HG02798 (cell line): ENCODE data around the gene CXorf65.

Experiments
- ATAC-seq: cut with Tn5 transposase; IDR thresholded peaks from one replicate; pipeline ENCODE4 v1.9.1; 2021; ENCODE audit warnings: mild to moderate bottlenecking; ENCODE audit not compliant: unreplicated experiment, poor library complexity

The CXorf65 gene

DNA sequence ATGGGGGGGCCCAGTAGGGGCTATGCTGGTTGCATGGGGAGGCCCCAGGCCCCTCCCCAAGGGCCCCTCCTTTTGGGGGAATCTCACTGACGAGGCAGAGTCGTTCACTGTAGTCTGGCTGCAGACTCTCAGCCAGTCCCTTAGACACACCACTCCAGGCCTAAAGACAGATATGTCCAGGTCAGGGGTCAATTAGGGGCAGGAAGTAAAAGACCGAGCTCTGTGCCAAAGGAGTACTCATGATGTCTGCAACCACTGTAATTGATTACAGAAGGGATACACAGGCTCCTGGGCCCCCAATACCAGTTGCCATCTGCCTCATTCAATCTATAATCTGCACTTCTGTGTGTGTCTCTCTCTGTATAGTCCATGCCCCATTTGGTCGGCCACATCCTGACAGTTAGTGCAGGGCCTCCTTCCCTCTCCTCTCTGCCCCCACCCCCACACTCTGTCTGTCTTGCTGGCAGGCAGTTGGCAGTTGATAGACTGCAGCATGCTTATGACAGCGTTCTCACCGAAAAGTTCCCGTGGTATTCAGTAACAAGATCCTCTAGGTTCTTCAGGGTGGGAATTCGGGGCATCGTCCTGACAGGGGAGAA lies 1.3 kb upstream of the CXorf65 start:
- ATAC-seq: no peak

DNA sequence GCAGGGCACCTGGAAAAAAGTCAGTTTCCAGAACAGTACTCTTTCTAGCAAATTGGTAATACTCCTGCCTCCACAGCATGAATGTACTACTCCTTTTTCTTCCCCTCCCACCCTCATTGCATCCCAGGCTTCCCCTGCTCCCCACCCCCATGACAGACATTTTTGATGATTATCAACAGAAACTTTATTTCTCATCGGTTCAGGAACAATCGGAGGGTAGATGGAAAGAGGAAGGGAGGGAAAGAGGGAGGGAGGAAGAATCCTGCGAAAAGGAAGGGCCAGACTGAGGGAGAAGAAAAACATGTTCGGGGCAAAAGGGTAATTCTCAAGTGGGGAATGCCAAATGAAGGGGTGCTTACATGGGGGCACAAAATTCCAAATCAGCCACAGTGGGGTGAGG lies 705 bp upstream of the CXorf65 start:
- ATAC-seq: no peak

DNA sequence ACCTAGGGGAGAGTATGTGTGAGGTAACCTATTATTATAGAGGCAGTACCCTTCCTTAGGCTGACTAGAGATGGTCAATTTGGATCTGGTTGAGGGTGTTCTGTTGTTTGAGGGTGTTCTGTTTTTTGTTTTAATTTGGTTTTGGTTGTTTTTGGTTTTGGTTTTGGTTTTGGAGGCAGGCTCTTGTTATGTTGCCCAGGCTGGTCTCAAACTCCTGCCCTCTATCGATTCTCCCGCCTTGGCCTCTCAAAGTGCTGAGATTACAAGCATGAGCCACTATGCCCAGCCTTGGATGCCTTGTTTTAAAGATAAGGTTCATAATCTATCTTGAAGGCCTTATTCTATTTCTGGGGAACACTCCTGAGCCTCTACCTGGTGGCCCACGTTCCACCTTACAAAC lies 912 bp downstream of the CXorf65 start:
- ATAC-seq: no peak

DNA sequence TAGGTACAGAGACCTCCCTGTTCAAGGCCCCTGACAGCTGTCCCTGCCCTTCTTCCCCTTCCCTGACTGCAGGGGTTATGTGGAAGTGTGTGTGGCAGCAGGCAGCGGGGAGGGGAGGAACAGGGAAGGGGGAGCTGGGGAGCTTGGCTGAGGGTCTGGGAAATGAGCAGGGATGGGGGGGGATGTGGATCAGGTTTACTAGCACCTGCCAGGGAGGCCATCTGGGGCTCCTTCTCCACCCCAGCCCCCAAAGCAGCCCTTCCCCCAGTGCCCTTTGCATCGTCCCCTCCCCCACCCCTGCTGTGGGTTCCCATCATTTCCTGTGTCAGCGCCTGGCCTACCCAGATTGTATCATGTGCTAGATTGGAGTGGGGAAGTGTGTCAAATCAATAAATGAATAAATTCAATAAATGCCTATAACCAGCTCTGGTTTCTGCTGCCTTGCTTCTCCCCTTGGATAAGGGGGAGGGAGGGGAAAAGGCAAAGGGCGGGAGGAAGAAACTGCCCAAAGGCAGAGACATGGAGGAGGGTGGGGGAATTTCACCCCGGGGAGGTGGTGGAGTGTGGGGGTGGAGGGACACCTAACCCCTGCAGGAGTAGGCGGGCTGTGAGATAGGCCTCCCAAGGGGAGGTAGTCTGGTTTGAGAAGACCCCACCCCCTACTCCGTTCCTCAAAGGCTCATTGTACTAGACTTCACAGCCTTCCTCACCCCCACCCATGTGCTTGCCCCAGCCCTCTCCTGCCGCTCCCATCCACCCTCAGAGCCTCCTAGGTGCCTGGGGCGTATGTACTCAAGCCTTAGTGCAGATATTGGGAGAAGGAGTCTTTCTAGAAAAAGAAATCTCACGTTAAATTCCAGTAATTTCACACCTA lies 3.2 kb downstream of the CXorf65 start:
- ATAC-seq: no peak

DNA sequence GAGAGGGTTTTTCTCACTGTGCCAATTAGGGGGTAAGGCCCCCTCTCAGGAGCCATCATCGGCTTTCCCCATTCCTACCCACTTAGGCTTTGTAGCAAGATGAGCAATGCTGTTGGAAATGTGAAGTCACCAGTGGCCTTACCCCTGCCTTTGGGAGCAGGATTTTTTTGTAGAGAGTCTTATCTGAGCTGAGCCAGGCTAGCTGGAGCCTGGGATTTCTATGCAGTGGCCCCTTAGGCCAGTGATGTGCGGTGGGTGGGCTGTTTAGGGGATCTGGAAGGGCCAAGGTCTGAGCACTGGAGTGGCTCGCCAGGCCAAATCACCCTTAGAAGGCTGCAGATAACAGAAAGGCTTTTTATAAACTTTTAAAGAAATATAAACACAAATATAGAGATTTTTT lies 4.2 kb downstream of the CXorf65 start:
- ATAC-seq: no peak

DNA sequence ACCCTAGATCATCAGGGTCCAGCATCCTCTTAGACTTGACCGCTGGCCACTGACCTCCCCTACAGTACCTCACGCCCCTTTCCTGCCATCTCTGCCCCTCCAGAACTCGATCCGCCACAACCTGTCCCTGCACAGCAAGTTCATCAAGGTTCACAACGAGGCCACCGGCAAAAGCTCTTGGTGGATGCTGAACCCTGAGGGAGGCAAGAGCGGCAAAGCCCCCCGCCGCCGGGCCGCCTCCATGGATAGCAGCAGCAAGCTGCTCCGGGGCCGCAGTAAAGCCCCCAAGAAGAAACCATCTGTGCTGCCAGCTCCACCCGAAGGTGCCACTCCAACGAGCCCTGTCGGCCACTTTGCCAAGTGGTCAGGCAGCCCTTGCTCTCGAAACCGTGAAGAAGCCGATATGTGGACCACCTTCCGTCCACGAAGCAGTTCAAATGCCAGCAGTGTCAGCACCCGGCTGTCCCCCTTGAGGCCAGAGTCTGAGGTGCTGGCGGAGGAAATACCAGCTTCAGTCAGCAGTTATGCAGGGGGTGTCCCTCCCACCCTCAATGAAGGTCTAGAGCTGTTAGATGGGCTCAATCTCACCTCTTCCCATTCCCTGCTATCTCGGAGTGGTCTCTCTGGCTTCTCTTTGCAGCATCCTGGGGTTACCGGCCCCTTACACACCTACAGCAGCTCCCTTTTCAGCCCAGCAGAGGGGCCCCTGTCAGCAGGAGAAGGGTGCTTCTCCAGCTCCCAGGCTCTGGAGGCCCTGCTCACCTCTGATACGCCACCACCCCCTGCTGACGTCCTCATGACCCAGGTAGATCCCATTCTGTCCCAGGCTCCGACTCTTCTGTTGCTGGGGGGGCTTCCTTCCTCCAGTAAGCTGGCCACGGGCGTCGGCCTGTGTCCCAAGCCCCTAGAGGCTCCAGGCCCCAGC lies 5.7 kb downstream of the CXorf65 start:
- ATAC-seq: no peak

DNA sequence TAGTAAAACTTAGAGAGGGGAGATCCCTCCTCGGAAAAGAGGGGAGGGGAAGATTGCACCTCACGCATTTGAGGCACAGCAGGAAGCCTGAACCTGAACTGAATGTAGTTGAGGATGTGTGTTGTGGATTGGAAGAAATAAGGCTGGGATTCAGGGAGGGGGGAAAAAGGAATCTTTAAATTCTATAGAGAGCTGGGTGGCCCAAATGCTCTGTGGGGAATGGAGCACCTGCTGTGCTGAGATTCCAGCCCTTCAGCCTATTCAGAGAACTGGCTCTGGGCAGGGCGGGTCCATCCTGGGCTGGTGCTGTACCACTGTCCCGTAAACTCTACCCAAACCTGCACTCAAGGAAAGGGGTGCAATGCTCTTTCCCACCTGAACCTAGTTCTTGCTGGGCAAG lies 6.8 kb downstream of the CXorf65 start:
- no peak for ATAC-seq

DNA sequence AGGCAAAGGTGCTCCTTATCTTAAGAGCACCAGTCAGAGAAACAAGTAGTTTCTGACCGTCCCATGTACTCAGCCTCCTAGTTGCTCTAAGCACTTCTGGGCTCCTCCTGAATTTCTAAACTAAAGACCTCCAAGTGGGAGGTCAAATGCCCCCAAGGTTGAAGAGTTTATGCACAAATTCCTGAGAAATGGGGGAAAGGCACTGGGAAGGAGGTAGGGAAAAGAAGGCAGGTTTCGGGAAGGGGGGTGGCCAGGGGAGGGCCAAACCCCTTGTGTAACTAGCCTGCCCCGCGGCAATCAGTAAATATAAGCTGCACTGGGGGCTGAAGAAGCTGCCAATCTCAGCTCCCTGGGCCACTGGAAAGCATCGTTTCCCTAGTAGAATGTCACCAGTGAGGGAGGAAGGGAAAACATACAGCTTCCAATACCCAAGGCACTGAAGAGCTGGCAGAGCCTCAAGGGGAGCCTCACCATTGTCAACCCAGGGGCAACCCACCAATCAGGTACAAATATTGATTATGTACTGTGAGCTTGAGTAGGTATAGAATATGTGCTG lies 7.5 kb downstream of the CXorf65 start:
- ATAC-seq: no peak

DNA sequence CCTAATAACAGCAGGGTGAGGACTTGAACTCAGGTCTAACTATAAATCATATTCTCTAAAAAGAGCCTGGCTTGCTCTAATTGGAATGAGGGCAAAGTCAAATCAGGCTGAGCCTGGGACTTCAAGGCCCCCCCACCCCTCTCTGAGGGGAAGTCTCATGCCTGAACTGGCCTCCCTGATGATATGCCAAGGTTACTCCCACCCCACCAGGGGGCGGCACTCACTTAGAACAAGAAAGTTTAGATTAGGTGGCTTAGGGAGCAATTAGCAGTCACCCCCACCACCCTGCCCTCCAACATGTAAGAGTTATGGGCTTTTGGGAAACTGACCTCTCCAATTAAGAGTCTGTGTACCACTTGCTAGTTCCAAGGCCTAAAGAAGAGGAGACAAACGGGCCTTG lies 8.2 kb downstream of the CXorf65 start:
- ATAC-seq: no peak

DNA sequence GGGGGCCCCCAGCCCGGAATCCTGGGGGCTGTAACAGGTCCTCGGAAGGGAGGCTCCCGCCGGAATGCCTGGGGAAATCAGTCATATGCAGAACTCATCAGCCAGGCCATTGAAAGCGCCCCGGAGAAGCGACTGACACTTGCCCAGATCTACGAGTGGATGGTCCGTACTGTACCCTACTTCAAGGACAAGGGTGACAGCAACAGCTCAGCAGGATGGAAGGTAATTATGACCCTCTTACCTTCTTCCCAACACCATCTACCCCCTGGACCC lies 9.8 kb downstream of the CXorf65 start:
- ATAC-seq: no peak

DNA sequence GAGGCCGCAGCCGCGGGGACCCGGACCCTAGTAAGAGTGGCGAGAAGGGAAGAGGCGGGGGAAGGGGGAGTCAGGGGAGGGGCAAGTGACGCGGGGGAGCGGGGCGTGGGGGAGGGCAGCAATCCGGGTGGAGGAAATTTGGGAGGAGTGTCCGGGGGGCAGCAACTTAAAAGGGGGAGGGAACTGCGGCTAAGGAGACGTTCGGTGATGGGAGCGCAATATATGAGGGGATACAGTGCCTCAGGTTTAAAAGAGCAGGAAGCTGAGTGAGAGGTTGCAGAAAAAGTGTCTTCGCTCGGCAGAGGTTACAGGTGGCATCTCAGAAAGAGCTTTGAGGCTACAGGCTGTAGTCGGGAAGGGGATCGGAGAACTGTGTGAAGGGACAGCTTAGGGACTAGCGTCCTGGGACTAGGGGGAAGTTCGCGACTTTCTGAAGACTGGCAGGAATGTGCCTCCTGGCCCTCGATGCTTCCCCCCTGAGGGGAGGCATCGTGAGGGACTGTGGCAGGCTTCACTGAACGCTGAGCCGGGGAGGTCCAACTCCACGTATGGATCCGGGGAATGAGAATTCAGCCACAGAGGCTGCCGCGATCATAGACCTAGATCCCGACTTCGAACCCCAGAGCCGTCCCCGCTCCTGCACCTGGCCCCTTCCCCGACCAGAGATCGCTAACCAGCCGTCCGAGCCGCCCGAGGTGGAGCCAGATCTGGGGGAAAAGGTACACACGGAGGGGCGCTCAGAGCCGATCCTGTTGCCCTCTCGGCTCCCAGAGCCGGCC lies 10.4 kb downstream of the CXorf65 start:
- ATAC-seq: peak; percentile 22

DNA sequence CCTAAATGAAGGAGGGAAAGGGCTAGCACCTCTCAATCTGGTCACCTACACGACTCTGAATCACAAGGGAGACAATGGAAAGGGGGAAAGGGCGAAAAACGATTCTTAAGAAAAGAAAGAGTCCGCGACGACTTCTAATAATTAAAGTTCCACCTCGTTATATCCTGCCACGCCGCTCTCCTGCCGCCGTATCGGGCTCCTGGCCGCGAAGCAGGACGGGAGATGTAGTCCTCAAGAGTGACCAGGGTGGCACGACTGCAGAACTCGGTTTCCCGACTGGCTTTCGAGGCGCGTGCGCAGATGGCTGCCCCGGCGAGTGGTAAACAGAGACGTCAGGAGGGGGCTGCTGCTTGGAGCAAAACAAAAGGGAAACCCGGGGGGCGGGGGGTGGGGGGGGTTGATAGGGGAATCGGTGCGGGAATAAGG lies 11.0 kb downstream of the CXorf65 start, which contains the start of gene FOXO4:
Gene FOXO4 (plus strand): TSS at position 297 of the 426 bp plus-strand sequence. CDS start 678 bp downstream, outside the sequence.
- ATAC-seq: peak; percentile 94

DNA sequence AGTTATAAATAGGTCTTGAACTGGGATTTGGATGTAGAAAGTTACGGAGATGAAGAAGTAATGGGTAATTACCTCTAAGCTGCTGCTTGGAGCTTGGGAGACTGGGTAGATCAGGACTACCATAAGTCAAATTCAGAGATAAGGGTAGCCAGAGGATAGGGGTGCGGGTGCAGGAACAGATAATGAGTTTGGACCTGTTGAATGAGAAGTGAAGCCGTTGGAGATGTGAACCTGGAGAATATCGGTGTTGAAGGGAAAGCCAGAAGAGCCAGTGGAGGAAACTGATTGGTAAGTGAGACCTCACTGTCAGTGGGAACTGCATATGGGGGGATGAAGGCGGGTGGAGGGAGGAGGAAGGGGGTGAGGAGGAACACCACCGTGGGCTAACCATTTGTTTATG lies 11.5 kb downstream of the CXorf65 start:
- ATAC-seq: no peak

DNA sequence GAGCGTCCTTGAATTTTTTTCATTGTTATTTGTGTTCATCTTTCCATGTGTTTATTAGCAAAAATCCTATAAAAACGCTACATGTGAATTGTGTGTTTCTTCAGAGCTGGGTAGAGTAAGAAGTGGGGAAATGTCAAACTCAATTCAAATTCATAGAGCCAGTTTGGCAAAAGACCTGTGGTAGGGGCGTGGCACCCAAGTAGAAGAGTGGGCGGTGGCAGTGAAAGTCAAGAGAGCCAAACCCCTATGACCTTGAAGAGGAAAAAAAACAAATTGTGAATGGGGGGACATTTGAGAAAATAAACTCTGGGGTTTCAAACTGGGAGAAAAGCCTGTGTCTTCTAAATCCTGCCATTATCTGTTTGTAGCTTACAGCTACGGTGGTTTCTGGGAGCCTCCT lies 15.3 kb downstream of the CXorf65 start:
- no peak for ATAC-seq

DNA sequence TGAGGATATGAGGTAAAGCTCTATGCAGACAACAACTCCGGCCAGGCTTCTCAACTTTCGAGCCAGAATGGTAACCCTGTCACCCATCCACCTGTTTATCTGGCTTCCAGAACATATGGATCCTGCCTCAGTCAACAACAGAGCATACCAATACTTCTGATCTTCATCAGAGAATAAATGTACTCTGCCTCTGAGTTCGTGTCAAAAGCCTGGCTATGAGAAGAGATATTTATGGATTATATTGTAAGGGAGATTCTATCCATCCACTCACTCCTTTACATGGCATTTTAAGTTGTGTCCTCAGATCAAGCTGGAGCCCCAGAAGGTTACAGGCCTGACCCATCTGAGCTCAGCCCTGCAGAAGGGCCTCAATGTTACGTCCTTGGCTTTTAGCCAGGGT lies 20.6 kb downstream of the CXorf65 start:
- ATAC-seq: no peak

DNA sequence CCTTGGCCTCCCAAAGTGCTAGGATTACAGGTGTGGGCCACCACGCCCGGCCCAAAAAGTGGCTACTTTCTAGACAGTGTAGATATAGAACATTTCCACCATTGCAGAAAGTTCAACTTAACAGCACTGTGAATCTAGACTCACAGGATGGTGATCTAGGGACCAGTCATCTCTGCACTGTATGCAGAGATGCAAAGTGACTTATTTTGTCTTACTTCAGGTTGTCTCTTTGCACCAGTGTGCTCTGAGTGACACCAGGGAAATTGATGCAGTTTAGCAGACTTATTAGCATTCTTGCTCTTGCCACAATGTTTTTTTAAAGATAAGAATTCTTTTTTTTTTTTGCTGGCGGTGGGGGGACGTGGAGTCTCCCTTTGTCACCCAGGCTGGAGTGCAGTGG lies 23.7 kb downstream of the CXorf65 start:
- ATAC-seq: no peak

DNA sequence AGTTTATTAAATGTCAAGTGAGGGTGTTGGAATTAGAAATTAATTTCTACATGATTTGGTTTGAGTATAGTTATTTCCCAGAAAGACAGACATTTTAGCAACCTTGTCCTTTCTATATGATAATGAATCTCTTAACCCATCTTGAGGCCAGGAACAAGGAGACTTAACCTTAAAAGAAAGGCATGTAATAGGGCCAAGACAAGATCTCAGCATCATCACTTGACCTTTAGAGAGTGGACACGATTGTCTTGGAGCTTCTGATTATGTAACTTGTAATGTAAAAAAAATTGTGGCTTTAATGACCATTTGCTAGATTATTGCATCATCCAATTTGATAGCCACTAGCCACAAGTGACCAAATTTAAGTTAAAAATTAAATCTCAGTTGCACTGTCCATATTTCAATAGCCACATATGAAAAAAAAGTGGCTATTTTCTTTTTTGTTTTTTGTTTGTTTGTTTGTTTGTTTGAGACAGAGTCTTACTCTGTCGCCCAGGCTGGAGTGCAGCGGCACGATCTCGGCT lies 24.4 kb downstream of the CXorf65 start:
- ATAC-seq: no peak

DNA sequence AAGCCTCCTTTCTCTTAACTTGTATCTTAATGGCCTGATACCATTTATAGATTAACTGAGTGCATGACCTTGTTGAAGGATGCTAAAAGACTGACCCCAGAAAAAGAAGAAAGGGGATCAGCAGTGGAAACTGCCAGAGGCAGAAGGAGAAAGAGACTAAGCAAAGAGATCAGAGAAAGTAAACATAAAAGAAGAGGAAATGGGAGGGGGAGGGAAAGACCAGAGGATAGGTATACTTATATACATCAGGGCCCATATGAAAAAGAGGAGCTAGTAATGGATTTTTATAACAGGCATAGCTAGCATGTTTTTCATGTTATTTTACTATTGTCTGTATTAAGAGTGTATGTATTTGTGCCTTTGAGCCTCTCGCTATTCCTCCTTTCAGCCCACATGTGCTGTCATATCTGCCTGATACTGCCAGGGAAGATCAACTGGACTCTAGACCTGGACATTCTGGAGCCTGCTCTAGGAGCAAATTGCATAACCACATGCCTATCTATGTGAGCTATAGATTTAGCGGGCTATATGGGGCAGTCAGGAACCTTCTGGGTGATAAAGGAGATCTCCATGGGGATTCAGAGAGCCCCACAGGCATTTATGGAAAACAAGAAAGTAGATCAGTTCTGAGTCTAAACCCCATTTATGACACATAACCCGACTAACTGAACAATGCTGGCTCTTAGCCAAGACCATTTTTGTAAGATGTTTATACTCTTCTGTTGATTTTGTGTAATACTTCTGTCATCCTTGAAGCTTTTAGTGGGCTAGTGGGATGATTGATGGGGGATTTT lies 25.0 kb downstream of the CXorf65 start:
- ATAC-seq: no peak

DNA sequence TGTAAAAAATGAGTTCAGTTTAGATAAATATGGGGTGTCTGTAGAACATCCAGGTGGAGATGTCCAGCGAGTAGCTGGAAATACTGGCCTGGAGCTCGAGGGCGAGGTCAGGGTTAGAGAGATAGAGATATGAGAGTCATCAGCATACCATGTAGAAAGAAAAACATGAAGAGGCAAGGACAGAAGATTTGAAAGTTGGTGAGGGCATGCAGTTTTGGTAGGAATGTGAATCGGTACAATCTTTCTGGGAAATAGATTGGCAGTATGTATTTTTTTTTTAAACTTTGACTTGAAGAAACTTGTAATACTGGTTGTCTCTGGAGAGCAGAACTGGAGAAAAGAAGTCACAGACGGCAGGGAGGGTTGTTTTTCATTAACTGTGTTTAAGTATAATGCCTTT lies 36.0 kb downstream of the CXorf65 start:
- no peak for ATAC-seq
